Psoas muscle (tissue), 8 donors: ENCODE results near the gene MAGEA2. TPM values are rescaled to one million over a fixed set of nuclear protein-coding genes. Genes with fewer than 3 reads are reported as not detected.
"Not testable (repeated sequence)": the region's sequence is repeated elsewhere in the genome, so short reads cannot be mapped to it uniquely, and the experiment has no call there.

Source experiments
- ATAC-seq, 4 donors: fragments of 200-7000 bp; cut with Tn5 transposase; one replicate each; pipeline ENCODE4 v1.9.1; 2020; ENCODE audit warnings: moderate library complexity in 3 of 4, mild to moderate bottlenecking in 2 of 4
- DNase-seq, 2 donors: peaks; one replicate each; pipeline ENCODE4 v3.0.0-alpha.2; 2020
- H3K27ac ChIP-seq: fragments of 200-600 bp; one replicate; pipeline ENCODE4 v1.8.0; 2022
- H3K27me3 ChIP-seq, 3 donors: fragments of 200-600 bp in 1 of 3; one replicate each; pipeline versions ENCODE4 v1.6.1 to v1.8.0; 2013 to 2022; ENCODE audit warnings: low read length in 2 of 3, mild to moderate bottlenecking in 2 of 3, moderate library complexity in 1 of 3; ENCODE audit not compliant: insufficient read depth in 3 of 3
- H3K36me3 ChIP-seq, 2 donors: fragments of 200-600 bp in 1 of 2; one replicate each; pipeline versions ENCODE4 v1.6.1 to v1.8.0; 2013 to 2022; ENCODE audit warnings: low read depth in 1 of 2, mild to moderate bottlenecking in 1 of 2, moderate library complexity in 1 of 2; ENCODE audit not compliant: insufficient read depth in 1 of 2
- H3K4me1 ChIP-seq: fragments of 200-600 bp; one replicate; pipeline ENCODE4 v1.8.0; 2022
- H3K4me3 ChIP-seq: fragments of 200-600 bp; one replicate; pipeline ENCODE4 v1.8.0; 2022; ENCODE audit warnings: mild to moderate bottlenecking
- H3K9me3 ChIP-seq: fragments of 200-600 bp; one replicate; pipeline ENCODE4 v1.8.0; 2022
- CTCF ChIP-seq: fragments of 200-600 bp; IDR thresholded peaks from one replicate; pipeline ENCODE4 v1.8.0; 2022; ENCODE audit warnings: antibody characterized with exemption
- WGBS, 3 donors: extraction: QIAGEN DNeasy Blood & Tissue Kit; methylation state at CpG; one replicate each; pipeline versions ENCODE4 v1.1.6 to v1.1.7; 2013; 5-methylcytosine and 5-hydroxymethylcytosine counted together
- intact Hi-C, 2 donors: fragments of 100-400 bp; cut with DNase I; formaldehyde crosslinking; loops; one replicate each; pipeline versions ENCODE4 v1.11.0 to v1.14.2; 2022
- long read RNA-seq, 2 donors: library from polyadenylated mRNA; unstranded; transcript quantifications; one replicate each; pipeline ENCODE4 v2.0.0, GENCODE V29; 2021
- polyA plus RNA-seq, 3 donors: library from polyadenylated mRNA; stranded (reverse); fragments of 200-250 nt; gene quantifications; one replicate each; pipeline ENCODE4 v1.2.3, GENCODE V29; 2013
- total RNA-seq, 4 donors: library from RNA; stranded (reverse); fragmentation: NEBNext Ultra II Directional in 2 of 4; extraction: Animal tissue kit (Norgen Biotek cat#: 25700) in 2 of 4; gene quantifications; one replicate each; pipeline versions ENCODE4 v1.2.1 to v1.2.4, GENCODE V29; 2021 to 2023
- donor health status: healthy with polysubstance abuse.
- donor health status: DM: no; HTN: no; CAD: no; lungs with moderate emphysema.
- donor health status: Bipolar disorder and iron deficiency.
- donor health status: healthy.
- donor health status: DM: yes; HTN: yes; CAD: no.
- donor health status: DM: no; HTN: no; CAD: no.
- donor health status: DM: no; HTN: no; CAD: no.
- donor health status: DM: yes; HTN: yes; CAD: no.

Gene MAGEA2, protein sequence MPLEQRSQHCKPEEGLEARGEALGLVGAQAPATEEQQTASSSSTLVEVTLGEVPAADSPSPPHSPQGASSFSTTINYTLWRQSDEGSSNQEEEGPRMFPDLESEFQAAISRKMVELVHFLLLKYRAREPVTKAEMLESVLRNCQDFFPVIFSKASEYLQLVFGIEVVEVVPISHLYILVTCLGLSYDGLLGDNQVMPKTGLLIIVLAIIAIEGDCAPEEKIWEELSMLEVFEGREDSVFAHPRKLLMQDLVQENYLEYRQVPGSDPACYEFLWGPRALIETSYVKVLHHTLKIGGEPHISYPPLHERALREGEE
- total RNA-seq: not detected
- polyA plus RNA-seq: not detected
- long read RNA-seq, donor 1: 0 reads
- long read RNA-seq, donor 2: 0 reads

DNA sequence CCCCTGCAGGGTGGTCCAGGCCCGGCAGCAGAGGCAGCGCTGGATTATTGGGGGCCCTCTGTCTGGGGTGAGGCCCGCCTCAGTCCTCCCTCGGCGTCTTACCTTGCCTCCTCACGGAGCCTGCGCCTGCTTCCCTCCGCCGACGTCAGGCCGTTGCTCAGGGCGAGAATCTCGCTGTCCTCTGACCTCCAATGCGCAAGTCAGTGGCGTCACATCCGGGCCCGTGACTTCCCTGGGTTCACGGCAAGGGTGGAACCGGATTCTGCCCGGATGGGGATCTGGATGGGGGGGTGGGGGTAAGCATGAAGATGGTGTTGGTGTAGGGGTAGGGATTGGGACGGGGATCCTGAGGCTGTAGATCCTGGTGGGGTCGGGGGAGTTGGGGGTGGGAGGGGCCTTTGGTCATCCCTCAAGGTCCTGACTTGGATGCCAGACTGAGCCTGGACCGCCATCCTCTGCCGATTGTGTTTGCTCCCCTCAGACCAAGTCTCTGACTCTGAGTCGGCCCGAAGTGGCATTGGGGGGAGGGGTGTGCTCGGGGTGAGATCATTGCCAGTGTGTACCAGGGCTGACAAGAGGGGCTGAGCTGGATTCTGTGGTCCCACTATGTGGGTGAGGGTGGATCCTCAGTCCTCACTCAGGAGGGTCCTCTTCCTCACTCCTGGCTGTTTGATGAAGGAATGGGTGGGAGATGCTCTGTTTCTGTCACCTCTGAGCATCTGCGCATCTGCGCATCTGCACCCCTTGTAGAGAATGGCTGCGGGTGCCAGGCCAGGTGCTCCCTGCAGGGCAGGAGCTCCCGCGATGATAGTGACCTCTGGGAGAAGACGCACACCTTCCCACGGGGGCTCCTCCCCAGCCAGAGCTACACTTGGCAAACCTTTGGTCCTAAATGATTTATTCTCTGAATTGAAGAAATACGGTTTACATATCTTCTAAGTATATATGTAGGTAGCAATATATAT lies at the start of gene MAGEA2:
MAGEA2 (minus strand) TSS at position 157 of the 965 bp plus-strand sequence. CDS start 2,479 bp downstream, outside the sequence.
- H3K4me3 ChIP-seq, H3K9me3 ChIP-seq, intact Hi-C loops, H3K27me3 ChIP-seq, H3K27ac ChIP-seq, H3K4me1 ChIP-seq, H3K36me3 ChIP-seq, ATAC-seq, DNase-seq: not testable (repeated sequence)
- no CpG with 5 or more reads among the region's 35 CpGs for WGBS, 3 donors

DNA sequence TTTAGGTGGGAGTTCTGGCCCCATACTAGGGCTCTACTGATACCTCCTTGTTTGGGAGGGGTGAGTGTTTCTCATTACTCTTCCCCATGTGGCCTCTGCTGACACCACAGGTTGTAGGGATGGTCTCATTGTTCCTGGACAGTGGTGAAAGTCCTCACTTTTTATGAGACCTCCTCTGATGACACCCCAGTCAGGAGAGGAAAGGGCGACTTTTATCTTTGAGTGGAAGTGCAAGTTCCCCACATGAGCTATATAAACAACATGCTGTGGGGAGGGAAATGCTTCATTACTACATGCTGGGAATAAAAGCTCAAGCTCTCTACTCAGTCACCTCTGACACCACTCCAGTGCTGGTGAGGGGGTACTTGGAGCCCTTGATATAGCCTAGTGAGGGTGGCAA lies 45.3 kb upstream of the MAGEA2 start:
- WGBS, 3 donors: 56 to 76% (median 73%) methylated on average over 1 of the region's 1 CpG

DNA sequence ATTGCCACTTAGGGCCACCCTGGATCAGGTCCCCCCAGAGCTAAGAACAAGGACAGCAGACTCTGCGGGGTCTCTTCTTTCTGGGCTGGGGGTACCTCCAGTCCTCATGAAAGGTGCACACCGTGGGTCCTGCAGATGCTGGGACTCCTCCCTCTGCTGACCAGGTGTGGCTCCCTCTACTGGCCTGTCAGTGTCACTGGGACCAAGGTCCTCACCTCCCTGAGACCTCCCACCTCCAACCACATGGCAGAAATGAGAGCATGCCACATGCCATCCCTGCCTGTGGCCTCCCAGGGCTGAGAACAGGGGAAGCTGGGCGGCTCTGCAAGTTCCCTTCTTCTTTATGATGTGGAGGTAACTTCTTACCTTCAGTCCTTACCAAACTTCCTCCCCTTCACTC lies 33.4 kb upstream of the MAGEA2 start:
- H3K4me3 ChIP-seq, H3K9me3 ChIP-seq, intact Hi-C loops, H3K4me1 ChIP-seq, H3K36me3 ChIP-seq, H3K27me3 ChIP-seq, H3K27ac ChIP-seq, DNase-seq, ATAC-seq: not testable (repeated sequence)
- no CpG with 5 or more reads among the region's 3 CpGs for WGBS, 3 donors

More for the DNA sequence above, 45.3 kb upstream of the MAGEA2 start:
- H3K27ac ChIP-seq: no peak overlapping the region
- H3K27me3 ChIP-seq: peaks cover 0 to under 1% (median 0%) of the 10 kb centered on the region in 3 donors
- H3K4me1 ChIP-seq: no peaks in the 10 kb centered on the region
- no peaks in the 10 kb centered on the region for H3K9me3 ChIP-seq
- no peak overlapping the region for H3K4me3 ChIP-seq
- intact Hi-C loops: no loop called here
- TF ChIP-seq CTCF: no peak
- ATAC-seq (no peak), DNase-seq (no peak)
- no peaks in the 10 kb centered on the region for H3K36me3 ChIP-seq

DNA sequence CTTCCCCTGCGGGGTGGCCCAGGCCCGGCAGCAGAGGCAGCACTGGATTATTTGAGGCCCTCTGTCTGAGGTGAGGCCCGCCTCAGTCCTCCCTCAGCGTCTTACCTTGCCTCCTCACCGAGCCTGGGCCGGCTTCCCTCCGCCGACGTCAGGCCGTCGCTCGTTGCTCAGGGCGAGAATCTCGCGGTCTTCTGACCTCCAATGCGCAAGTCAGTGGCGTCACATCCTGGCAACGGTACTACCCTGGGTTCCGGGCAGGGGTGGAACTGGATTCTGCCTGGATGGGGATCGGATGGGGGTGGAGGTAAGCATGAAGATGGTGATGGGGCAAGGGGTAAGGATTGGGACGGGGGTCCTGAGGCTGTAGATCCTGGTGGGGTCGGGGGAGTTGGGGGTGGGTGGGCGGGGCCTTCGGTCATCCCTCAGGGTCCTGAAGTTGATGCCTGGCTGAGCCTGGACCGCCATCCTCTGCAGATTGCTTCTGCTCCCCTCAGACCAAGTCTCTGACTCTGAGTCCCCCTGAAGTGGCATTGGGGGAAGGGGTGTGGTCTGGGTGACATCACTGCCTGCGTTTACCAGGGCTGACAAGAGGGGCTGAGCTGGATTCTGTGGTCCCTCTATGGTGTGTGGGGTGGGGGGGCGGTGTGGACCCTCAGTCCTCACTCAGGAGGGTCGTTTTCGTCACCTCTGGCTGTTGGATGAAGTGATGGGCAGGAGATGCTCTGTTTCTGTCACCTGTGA lies 16.1 kb upstream of the MAGEA2 start, which contains the start of gene MAGEA6:
MAGEA6 (minus strand) TSS at position 141 of the 741 bp plus-strand sequence. CDS start 2,039 bp downstream, outside the sequence.
- 64% methylated on average over 2 of the region's 29 CpGs; no CpG with 5 or more reads in 2 of the 3 donors for WGBS, 3 donors
- intact Hi-C loops, H3K4me3 ChIP-seq, H3K27me3 ChIP-seq, H3K36me3 ChIP-seq, ATAC-seq, DNase-seq, H3K27ac ChIP-seq, H3K4me1 ChIP-seq, H3K9me3 ChIP-seq: not testable (repeated sequence)

DNA sequence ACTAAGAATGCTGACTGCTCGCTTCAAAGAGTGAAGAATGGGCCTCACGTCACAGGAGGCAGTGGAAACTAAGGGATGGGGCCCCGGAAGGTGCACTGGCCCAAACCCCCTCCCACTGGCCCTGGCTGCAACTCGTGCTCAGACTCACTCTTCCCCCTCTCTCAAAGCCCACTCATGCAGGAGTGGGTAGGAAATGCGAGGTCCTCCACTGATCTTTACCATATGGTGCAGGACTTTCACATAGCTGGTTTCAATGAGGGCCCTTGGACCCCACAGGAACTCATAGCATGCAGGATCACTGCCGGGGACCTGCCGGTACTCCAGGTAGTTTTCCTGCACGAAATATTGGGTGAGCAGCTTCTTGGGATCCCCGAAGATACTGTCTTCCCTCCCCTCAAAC lies 12.9 kb upstream of the MAGEA2 start:
- intact Hi-C loops, H3K4me3 ChIP-seq, H3K27ac ChIP-seq, H3K9me3 ChIP-seq, H3K27me3 ChIP-seq, ATAC-seq, H3K4me1 ChIP-seq, H3K36me3 ChIP-seq, DNase-seq: not testable (repeated sequence)
- 67 to 82% (median 76%) methylated on average over 6 to 9 of the region's 9 CpGs for WGBS, 3 donors

DNA sequence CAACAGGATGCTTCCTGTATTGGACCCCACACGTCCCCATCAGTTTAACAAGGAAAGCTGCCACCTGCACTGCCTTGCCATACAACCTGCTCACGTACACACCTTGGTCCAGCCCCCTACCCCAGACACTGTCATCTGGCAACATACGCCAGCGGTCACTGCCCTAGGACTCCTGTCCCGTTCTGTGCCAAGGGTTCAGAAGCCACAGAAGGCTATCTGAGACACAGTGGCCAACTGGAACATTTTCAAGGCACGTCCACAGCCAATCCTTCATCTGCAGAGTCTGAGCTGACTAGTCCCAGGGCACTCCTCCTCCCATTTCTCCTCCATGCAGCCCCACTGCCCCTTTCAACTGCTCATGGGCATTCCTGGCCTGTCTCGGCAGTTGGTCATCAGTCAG lies 7.9 kb upstream of the MAGEA2 start:
- DNase-seq, intact Hi-C loops, H3K4me1 ChIP-seq, H3K9me3 ChIP-seq, H3K27ac ChIP-seq, H3K4me3 ChIP-seq, H3K27me3 ChIP-seq, ATAC-seq, H3K36me3 ChIP-seq: not testable (repeated sequence)
- 54 to 87% (median 83%) methylated on average over 1 to 3 of the region's 7 CpGs for WGBS, 3 donors

DNA sequence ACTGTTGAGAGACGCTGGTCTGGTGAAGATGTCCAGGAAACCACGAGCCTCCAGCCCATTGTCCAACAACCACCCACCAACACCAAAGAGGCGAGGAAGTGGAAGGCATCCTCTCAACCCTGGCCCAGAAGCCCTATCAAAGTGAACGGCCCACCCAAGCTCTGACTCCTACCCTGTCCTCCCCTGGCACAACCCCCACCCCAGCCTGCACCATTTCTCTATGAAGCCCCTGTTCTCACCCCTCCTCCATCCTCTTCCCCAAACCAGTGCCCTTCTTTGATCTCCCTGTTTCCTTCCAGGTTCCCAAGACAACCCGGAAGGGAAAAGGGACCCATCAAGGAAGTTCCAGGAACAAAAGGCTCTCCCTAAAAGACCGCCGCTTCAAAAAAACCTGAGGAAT lies 5.9 kb upstream of the MAGEA2 start:
- H3K4me3 ChIP-seq, H3K27me3 ChIP-seq, intact Hi-C loops, H3K27ac ChIP-seq, H3K36me3 ChIP-seq, H3K9me3 ChIP-seq, H3K4me1 ChIP-seq, ATAC-seq, DNase-seq: not testable (repeated sequence)
- WGBS, 3 donors: 66 to 94% methylated on average over 2 to 3 of the region's 7 CpGs; no CpG with 5 or more reads in 1 of the 3 donors

DNA sequence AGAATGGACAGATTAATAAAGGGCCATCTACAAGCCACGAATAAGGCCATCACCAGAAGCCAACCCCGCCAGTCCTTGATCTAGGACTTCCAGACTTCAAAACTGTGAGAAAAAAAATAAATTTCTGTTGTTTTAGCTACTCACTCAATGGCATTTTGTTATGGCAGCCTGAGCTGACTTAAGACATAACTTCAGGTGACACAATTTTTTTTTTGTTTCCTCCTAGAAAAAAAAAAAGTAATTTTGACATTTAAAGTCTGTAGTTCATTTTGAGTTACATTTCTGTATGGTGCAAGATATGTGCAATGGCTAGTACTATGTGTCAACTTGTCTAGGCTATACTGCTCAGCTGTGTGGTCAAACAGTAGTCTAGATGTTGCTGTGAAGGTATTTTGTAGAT lies 5.3 kb upstream of the MAGEA2 start, which contains the start of gene CSAG3:
CSAG3 (plus strand) TSS at position 301 of the 400 bp plus-strand sequence.
- H3K9me3 ChIP-seq, H3K4me1 ChIP-seq, H3K27ac ChIP-seq, H3K27me3 ChIP-seq, intact Hi-C loops, H3K4me3 ChIP-seq, H3K36me3 ChIP-seq, DNase-seq, ATAC-seq: not testable (repeated sequence)
- WGBS, 3 donors: no CpG with 5 or more reads among the region's 2 CpGs

- no CpG with 5 or more reads among the region's 5 CpGs for WGBS, 3 donors
These were observed 1.2 kb upstream of the MAGEA2 start for GRCh38 chrX:152754871-152755270.

More at GRCh38 chrX:152754871-152755270, 1.2 kb upstream of the MAGEA2 start:
- ATAC-seq, H3K4me1 ChIP-seq, H3K27me3 ChIP-seq, H3K36me3 ChIP-seq, intact Hi-C loops, H3K9me3 ChIP-seq, H3K27ac ChIP-seq, H3K4me3 ChIP-seq, DNase-seq: not testable (repeated sequence)
